ENCODE results near the gene C4A.

GRCh38 chr6:31945154-31945506, 36.7 kb upstream of the C4A start:
- no peak for TF ChIP-seq CTCF (optimal IDR thresholded peaks at IDR 0.05 in 1 of 3, IDR thresholded peaks at IDR 0.05 in 1 of 3, conservative IDR thresholded peaks at IDR 0.05 in 1 of 3; ENCODE audit: extremely low read depth in 1 of 3, insufficient read depth in 2 of 3, low read length in 3 of 3)
- TF ChIP-seq EZH2 (IDR thresholded peaks at IDR 0.05; ENCODE audit: low read length) = no peak
